Measurements from ENCODE around the gene ZFC3H1. TPM values are rescaled to one million over a fixed set of nuclear protein-coding genes. Genes with fewer than 3 reads are reported as not detected.

ZFC3H1 gene
- total and polyA plus RNA-seq, 9 of the 15 experiments (the other 6 are each of a cell fraction or from before 2014, with no cell fraction given): 14.8 to 80.5 (median 22.1) TPM

- peak; percentile 42; the same call in 1 of the 2 replicates for TF ChIP-seq NFE2 (IDR thresholded peaks at IDR 0.05; ENCODE audit: low read depth)
- TF ChIP-seq ZNF507 (tag; conservative IDR thresholded peaks at IDR 0.05): no peak
- no peak for TF ChIP-seq RBM17 (IDR thresholded peaks at IDR 0.05; ENCODE audit: borderline replicate concordance, low read depth, low read length)
- no peak for TF ChIP-seq HMG20A (CRISPR knock-in tag; conservative IDR thresholded peaks at IDR 0.05)
- no peak for TF ChIP-seq MYNN (IDR thresholded peaks at IDR 0.05)
- TF ChIP-seq MYNN (CRISPR knock-in tag; IDR thresholded peaks at IDR 0.05): no peak
- TF ChIP-seq TCFL5 (CRISPR knock-in tag; conservative IDR thresholded peaks at IDR 0.05): no peak
- TF ChIP-seq BRD9 (IDR thresholded peaks at IDR 0.05; ENCODE audit: low read depth, partially characterized antibody): no peak
- peak; percentile 39; the same call in 1 of the 2 replicates for TF ChIP-seq CEBPG (CRISPR knock-in tag; IDR thresholded peaks at IDR 0.05)
- TF ChIP-seq CEBPG (tag; conservative IDR thresholded peaks at IDR 0.05 in 1 of 2, IDR thresholded peaks at IDR 0.05 in 1 of 2): 0 out of 4 replicates have a peak, but pooled peaks of 1 of the 2 experiments have one; percentile 16
- no peak for TF ChIP-seq MBD1 (CRISPR knock-in tag; IDR thresholded peaks at IDR 0.05)
- TF ChIP-seq ZBTB11 (CRISPR knock-in tag; IDR thresholded peaks at IDR 0.05): no peak
- TF ChIP-seq XRCC3 (IDR thresholded peaks at IDR 0.05): no peak
- no peak for TF ChIP-seq ZNF274 (IDR thresholded peaks at IDR 0.05; ENCODE audit: borderline replicate concordance, low read depth, low read length)
- TF ChIP-seq SMARCE1 (IDR thresholded peaks at IDR 0.05): no peak
- no peak for TF ChIP-seq RNF219 (CRISPR knock-in tag; IDR thresholded peaks at IDR 0.05)
- TF ChIP-seq ELF1 (tag; IDR thresholded peaks at IDR 0.05): no peak
These were observed 96.1 kb downstream of the ZFC3H1 start (continued) for GRCh38 chr12:71567537-71567936.

Measured in K562 (cell line).